UCSD-AML1 (cell line): ENCODE results near the gene NNMT.
"Not testable (repeated sequence)": the region's sequence is repeated elsewhere in the genome, so short reads cannot be mapped to it uniquely, and the experiment has no call there.

Source experiments
- DNase-seq: peaks from one replicate; lab custom pipeline; 2025; ENCODE audit not compliant: unreplicated experiment; lab: John Stamatoyannopoulos, UW

NNMT gene

DNA sequence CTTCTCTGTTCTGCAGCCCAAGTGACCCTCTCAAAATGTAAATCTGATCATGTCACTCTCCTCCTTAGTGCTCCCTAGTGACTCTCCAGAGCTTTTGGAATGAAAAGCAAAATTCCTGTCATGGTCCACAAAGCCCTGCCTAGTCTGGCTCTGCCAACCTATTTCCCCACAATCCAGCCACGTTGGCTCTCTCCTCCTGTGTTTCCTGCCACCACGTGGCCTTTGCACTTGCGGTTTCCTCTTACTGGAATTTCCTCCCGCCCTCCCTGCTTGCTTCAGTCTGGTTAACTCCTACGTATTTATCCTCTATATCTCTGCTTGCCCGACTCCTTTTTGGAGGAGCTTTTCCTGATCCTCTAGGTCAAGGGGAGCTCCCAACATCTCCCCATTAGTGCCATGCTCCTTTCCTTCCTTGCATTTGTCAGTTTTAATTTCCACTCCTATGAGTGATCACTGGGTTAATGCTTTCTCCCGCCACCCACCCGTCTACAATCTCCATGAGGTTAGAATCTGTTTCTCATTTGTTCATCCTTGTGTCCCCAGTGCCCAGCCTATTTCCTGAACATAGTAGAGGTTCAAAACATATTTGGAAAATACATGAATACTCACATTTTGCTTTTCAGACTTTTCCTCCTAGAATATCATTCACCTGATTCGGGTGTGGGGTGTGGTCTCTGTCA lies 11.5 kb downstream of the NNMT start:
- DNase-seq, result peak; percentile 59

DNA sequence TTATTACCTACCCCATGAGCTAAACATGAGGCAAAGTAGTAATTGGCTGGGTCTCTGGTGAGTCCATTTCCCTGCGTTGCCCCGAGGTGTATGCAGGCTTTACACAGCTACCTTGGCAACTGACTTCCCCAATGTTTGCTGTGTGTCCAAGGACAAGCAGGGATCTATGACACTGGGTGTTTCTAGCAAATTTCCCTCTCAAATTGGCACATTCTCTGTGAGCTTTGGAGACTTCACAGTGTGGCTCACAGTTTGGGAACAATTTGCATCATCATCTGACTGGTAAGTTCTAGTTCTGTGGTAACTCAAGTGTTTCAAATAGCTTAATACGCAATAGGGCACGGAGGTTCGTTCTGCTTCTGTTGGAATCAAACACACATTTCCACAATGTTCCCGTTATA lies 12.5 kb downstream of the NNMT start:
- DNase-seq, result no peak

DNA sequence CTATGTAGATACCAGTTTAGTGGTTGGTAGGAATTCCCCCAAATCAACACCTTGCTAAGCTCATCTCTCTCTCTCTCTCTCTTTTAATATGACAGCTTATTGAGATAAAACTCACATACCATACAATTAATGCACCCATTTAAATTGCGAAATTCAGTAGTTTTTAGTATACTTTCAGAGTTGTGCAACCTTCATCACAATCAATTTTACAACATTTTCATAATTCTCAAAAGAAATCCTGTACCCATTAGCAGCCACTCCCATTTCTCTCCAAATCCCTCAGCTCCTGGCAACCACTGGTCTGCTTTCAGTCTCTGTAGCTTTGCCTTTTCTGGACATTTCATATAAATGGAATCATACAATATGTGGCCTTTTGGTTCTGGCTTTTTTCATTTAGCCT lies 13.3 kb downstream of the NNMT start:
- no peak for DNase-seq

DNA sequence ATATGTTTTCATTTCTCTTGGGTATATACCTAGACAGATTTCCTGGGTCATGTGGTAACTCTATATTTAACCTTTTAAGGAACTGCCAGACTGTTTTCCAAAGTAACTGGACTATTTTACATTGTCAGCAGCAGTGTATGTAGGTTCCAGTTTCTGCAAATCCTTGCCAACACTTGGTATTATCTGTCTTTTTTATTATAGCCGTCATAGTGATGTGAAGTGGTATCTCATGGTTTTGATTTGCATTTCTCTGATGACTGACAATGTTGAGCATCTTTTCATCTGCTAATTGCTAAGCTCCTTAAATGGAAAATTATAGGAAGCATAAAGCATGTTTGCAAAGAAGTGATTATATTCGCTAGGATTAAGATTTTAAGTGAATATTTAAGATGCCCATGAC lies 13.9 kb downstream of the NNMT start:
- no peak for DNase-seq

DNA sequence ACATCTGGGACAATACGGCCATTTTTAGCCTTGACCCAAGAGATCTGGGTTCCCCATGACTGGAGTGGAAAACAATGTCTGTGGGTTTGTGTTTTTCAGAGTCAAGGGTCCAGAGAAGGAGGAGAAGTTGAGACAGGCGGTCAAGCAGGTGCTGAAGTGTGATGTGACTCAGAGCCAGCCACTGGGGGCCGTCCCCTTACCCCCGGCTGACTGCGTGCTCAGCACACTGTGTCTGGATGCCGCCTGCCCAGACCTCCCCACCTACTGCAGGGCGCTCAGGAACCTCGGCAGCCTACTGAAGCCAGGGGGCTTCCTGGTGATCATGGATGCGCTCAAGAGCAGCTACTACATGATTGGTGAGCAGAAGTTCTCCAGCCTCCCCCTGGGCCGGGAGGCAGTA lies 15.7 kb downstream of the NNMT start:
- DNase-seq, result no peak

DNA sequence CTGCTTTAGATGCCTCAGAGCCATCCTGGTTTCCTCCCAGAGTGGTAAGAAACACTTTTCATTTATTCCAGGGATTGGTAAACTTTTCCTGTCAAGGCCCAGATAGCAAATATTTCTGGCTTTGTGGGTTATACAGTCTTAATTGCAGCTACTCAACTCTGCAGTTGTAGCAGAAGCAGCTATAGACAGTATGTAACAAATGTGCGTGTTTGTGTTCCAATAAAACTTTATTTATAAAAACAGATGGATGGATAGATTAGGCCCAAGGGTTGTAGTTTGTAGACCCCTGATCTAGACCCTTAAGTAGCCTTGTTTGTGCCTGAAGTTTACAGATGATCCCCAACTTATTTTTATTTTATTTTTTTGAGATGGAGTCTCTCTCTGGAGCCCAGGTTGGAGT lies 17.9 kb downstream of the NNMT start:
- no peak for DNase-seq

DNA sequence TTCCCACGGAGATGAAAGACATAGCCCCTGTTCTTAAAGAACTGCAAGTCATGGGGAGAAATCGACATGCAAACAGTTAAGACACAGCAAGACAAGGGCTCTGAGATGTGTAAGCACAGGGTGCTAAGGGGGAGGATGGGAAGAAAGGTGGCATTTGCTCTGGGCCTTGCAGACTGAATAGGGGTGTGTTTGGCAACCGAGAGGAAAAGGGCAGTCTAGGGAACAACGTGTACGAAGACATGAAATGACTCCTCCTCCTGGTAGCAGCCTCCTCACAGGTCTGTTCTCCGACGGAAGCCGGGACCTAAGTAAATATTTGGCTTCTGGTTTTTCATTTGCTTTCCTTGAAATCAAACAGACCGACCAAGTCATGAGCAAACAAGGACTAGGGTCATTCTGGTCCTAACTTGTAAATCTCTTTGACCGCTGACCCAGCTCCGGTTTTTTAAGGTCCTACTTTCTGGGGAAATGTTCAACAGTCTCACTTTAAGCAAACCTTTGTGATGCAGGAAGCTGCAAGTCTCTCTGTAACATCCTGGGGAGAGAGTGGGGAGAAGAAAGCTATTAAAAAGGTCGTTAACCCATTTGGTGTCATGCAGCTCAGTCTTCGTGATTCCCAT lies 19.7 kb downstream of the NNMT start:
- no peak for DNase-seq

DNA sequence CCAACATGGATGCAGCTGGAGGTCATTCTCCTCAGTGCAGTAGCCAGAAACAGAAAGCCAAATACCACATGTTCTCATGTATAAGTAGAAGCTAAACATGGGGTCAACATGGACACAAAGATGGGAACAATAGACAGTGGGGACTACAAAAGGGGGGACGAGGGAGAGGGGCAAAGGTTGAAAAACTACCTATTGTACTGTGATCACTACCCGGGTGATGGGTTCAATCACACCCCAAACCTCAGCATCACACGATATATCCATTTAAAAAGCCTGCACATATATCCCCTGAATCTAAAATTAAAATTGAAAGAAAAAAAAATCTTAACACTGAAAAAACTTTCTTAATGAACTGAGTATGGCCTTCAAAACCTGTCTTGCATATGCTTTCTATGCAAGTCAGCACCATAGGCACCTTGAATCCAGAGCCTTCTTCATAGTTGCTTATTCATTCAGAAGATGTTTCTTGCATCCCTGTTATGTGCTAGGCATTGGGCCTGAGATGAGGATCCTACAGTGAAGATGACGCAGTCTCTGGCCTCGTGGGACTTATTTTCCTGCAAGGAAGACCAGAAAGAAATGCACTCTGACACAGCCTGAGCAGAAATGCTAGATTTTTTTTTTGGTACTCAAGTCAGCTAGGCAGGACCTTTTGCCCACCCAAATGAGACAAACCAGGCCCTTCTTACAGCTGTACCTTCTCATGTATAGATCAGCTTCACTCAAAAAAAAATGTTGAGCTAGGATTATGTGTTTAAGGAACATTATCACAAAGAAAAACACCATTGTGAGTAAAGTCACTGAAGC lies 21.0 kb downstream of the NNMT start:
- no peak for DNase-seq

DNA sequence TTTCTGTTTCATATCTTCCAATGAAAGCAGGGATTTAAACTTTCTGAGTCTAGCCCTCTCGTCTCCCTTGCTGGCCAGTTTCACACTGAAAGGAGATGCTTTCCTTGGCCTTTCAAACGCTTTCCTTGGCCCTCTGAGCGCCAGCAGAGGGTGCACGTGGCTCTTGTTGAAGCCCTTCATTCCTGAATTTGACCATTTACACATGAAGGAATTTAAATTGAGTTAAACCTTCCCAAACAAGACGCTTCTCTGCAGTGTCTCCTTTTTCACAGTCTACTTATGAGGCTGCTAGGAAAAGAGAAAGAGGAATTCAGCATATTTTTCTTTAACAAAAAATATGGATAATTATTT lies 21.6 kb downstream of the NNMT start:
- DNase-seq, result peak; percentile 45

DNA sequence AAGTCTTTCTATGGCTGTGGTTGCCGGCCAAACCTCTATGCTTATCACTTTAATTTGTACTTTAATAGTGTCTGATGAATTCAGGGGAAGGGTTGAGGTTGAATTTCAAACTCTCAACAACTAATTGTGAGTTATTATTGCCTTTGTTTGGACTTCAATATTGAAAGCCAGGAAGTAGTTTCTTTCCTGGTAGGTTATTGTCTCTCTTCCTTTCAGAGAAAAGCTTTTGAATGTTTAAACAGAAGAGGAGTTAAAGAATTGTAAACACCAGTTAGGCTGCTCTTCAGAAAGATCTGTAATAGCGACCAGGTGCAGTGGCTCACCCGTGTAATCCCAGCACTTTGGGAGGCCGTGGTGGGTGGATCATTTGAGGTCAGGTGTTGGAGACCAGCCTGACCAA lies 22.2 kb downstream of the NNMT start:
- DNase-seq, result no peak

DNA sequence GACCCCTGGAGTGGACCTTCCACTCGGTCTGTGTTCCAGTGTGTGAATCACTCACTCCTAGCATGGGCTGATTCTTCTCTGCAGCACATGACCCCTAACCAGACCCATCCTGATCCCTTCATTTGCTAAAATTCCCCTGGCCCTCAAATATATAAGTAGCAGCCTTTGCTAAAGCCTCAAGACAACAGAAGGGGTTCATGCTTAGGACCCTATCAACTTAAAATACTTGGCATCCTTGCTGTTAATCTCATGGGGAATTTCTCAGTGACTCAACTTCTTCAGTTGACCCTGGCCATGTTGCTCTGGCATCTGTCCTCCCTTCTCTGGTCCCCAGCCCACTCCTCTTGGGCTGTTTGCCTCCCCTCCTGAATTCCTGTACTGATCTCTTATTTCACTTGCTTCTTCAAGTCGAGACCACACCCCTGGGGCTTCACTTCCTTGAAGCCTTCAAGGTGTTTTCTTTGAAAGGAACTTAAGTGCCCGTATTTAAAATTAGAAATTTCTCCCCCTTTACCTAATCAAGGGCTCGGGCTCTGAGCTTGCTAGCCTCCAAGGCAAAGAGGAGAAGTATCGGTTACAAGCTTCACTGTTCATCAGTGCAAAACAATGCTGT lies 23.6 kb downstream of the NNMT start:
- no peak for DNase-seq

DNA sequence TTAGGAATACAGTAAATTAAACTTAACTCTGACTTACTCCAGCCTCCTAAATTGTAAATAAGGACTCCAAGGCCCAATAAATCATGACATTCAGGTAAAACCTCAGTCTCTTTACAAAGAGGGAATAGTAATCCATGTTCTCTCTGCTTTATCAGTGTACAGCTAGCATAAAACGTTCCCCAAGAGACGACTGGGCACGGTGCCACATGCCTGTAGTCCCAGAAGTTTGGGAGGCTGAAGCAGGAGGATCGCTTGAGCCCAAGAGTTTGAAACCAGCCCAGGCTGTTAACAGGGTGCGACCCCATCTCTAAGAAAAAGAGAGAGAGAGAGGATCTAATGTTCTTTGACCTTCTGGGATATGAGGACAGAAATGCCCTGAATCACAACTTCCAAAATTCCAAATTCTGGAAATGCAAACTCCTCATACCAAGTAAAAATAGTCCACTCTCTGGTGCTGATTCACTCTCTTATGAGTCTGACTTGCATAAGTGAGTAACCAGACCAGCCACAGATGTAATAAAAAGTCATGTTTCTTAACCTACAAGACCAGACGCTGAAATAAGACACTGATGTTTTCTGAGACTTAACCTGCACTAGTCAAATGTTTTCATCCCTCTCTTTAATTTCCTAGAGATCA lies 25.5 kb downstream of the NNMT start:
- DNase-seq, result no peak

DNA sequence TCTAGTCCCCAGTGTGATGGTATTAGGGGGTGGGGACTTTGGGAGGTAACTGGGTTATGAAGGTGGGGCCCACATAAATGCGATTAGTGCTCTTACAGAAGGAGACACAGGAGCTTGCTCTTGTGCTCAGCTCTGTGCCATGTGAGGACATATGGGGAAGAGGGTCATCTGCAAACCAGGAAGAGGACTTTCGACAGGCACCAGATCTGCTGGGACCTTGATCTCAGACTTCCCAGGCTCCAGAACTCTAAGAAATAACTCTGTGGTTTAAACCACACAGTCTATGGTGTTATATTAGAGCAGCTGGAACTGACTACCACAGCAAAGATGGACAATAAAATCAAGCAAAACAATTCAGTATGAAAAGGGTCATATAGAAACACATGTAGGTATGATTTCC lies 26.7 kb downstream of the NNMT start:
- DNase-seq, result no peak

DNA sequence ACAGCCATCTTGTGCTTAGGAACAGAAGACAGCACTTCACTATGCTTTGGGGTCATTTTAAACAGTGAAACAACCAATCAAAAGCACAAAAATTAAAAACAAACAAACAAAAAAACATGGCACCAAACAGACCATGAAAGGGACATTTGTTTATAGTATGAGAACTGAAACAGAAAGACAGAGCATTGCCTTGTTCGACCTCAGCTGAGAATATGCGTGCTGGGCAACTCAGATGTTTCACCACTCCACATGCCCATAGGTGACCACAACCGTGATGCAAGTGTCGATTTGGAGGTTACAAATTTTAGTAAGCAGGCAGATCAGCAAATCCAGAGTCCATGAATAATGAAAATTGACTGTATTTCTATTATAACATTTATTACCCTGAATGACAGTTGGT lies 30.0 kb downstream of the NNMT start:
- no peak for DNase-seq

DNA sequence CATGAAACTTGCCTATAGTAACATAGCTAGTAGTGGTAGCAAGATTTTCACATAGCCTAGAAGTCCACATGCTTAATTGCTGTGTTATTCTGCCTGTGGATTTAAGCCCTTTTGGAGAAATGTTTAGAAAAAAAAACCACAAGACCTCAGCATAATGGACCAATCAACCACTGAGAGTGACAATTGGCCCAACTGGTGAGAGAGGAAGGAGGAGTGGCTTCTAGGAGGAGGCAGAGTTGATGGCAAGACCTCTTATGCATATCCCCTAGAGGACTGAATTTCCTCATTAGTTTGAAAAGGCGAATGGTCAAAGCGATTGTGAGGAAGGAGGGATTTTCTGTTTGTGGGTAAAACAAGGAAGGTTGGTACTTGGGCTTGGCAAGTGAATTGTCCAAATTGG lies 30.6 kb downstream of the NNMT start:
- no peak for DNase-seq

DNA sequence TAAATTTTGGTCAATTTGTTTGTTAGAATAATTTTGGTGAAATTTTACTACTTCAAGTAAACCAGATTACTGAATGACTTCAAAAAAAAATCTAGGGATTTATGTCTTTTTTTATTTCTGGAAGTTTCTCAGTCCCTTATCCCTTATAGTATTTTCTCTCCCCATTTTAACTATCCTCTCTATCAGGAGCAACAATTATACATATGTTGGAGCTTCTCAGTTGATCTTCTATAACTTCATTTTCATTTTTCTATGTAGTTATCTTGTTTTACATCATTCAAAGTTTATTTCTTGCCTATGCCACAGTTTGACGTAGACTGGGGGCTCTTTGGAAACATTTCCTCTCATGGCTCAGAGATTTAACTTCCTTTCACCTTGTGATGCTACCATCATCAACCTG lies 34.2 kb downstream of the NNMT start:
- DNase-seq, result no peak

DNA sequence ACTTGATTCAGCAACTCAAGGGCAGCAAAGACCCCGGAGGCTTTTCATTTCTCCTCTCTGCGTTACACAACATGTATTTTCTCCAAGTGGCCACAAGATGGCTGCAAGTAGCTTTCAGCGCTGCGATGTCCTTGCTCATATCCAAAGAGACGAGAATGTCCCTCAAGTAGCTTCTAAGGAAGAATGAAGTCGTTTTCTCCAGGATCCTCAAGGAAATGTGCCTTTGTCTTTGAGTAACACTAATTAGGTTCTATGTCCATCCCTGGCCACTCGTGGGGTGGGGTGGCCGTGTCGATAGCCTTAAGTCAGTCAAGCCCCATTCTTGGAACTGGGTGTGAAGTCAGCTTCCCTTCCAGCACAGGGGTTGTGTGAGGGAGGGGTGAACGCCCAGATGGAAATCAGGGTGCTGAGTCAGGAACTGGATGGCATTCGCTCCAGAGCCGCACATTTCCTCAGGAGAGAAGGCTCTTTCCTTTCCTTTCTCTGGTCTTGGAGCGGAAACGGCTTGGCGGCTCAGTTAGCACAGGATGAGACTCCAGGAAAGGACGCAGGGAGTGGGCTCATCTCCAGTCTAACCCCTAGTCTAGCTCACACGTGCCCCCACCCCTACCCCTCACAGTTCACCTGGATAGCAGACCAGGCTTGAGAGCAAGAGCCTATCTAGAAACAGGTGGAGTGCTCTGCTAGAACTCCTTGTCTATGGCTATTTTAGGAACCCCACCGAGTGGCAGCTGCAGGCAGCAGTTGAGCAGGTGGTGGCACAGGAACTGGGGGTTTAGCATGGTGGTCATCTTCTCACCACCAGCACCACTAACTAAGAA lies 44.3 kb downstream of the NNMT start:
- peak; percentile 35 for DNase-seq

DNA sequence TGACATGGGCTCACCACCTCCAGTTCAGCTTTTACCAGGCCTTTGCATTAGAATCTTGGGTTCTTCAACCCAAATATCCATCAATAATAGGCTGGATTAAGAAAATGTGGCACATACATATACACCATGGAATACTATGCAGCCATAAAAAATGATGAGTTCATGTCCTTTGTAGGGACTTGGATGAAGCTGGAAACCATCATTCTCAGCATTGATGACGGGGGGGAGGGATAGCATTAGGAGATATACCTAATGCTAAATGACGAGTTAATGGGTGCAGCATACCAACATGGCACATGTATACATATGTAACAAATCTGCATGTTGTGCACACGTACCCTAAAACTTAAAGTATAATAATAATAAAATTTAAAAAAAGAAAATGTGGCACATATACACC lies 45.5 kb downstream of the NNMT start:
- DNase-seq, result not testable (repeated sequence)

DNA sequence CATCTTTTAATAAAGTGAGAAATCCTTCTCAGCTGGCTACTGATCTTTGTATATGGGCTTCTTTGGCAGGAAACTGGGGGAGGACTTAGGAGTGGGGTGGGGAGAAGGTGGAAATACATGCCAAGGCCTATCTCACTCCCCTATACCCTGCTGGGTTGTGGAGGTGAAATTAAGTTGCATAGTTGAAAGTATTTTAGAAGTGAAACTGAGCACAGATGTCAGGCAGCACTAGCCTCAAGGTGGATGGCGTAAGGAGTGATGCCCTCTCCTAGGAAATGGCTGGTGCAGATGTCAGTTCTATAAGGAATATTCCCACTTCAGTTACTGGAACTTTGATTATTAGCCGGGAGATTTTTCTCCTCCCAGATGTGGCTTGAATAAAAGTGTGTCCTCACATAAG lies 46.3 kb downstream of the NNMT start:
- no peak for DNase-seq

DNA sequence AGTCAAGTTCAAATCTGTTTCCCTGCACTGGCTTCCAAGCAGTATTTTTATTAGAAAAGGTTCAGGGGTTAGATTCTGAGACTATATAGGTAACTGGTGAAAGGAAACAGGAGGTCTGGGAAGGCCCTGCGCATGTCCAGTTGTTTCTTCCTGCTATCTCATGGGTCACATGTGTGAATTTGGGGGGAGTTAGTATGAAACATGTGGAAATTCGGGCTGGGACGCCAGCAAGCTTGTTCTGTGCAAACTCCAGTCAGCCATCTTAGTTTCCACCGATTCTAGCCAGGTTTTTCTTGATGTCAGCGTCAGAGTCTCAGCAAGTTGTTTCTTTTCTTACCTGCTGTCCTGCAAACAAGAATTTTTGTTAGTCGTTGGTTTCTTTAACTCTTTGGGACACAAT lies 46.8 kb downstream of the NNMT start:
- no peak for DNase-seq

DNA sequence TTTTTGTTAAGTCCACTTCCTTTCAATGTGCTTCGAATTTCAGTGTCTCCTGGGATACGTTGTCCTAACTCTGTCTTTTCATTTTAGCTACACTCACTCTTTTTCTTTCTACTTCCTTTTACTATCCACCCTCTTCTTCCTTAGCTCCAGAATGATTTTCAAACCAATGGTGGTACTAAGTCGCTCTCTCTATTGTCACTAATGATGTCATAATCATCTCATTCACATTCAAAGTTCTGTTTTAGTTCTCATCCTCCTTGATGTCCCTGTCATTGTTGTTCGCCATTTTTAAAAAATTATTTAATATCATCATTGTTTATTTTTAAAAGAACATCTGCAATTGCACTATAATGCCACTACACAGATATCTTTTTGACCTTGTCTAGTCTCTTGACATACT lies 47.3 kb downstream of the NNMT start:
- no peak for DNase-seq
